Measurements from ENCODE around the gene OVOL2. TPM values are rescaled to one million over a fixed set of nuclear protein-coding genes. Genes with fewer than 3 reads are reported as not detected.

OVOL2 gene
- total and polyA plus RNA-seq, 2 of the 8 experiments (the other 6 are each of a cell fraction or from before 2014, with no cell fraction given): 11.0 to 11.4 TPM

DNA sequence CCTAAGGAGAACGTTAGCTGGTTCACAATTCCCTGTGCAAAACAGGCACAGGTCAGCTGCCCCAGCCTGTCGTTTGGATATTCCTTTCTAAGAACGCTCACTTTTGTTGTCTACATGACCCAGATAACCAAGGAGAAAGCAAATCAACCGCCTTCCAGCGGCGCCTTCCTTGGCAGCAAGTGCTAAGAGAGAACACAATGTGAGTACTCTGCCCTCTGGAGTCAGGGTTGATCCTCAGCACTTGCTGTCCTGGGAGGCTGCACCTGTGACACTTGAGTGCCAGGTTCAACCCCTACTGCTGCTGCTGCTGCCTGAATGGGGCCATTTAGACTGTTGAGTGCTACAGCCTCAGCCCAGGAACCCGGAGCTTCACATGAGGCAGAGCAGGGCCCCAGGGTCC, 36.8 kb downstream of the OVOL2 start:
- Histone ChIP-seq H3K18ac (ENCODE audit: extremely low read depth, low read length) (no peak overlapping the region), H3K79me1 (ENCODE audit: low read depth, low read length) (no peaks in the 10 kb centered on the region), H2BK15ac (ENCODE audit: low read length) (no peak overlapping the region), H3K23me2 (ENCODE audit: low read depth, low read length) (peaks cover 13% of the 10 kb centered on the region; the same call in 1 of the 2 replicates), H4K20me1 (replicated peaks in 1 of 2; ENCODE audit: control insufficient read depth in 1 of 2, insufficient read depth in 2 of 2, low read length in 2 of 2) (peaks cover 0 to 4% of the 10 kb centered on the region in 2 experiments), H3K4me1 (replicated peaks in 1 of 4; ENCODE audit: control insufficient read depth in 3 of 4, insufficient read depth in 4 of 4, low read length in 3 of 4) (no peaks in the 10 kb centered on the region), H2BK5ac (ENCODE audit: low read depth, low read length) (no peak overlapping the region), H2AK5ac (ENCODE audit: low read depth, low read length) (no peak overlapping the region), H2BK20ac (ENCODE audit: low read length) (no peak overlapping the region), H3K27ac (ENCODE audit: low read depth, low read length) (no peak overlapping the region), H3K14ac (ENCODE audit: insufficient read length) (no peak overlapping the region), H2BK12ac (ENCODE audit: low read depth, low read length) (no peak overlapping the region), H2BK120ac (replicated peaks; ENCODE audit: low read depth, low read length) (no peak overlapping the region), H3K9me3 (ENCODE audit: insufficient read depth in 2 of 2, low read depth in 1 of 2, low read length in 1 of 2) (no peaks in the 10 kb centered on the region; a peak in 1 of 4 replicates), H3K4me3 (ENCODE audit: extremely low read depth in 1 of 4, insufficient read depth in 2 of 4, low read depth in 3 of 4, low read length in 4 of 4) (no peak overlapping the region), H4K91ac (replicated peaks; ENCODE audit: insufficient read length, low read length) (no peak overlapping the region), H4K8ac (ENCODE audit: extremely low read depth, insufficient read depth, low read length) (no peak overlapping the region), H3K27me3 (replicated peaks in 1 of 4; ENCODE audit: control insufficient read depth in 3 of 4, extremely low read depth in 1 of 4, insufficient read depth in 3 of 4, low read length in 3 of 4) (no peaks in the 10 kb centered on the region), H3K56ac (replicated peaks; ENCODE audit: insufficient read length, low read depth, low read length) (no peak overlapping the region), H3K4me2 (ENCODE audit: insufficient read depth in 1 of 2, low read depth in 2 of 2, low read length in 2 of 2) (no peak overlapping the region), H3K36me3 (ENCODE audit: control insufficient read depth in 2 of 4, insufficient read depth in 4 of 4, low read length in 3 of 4) (peaks cover 8 to 21% (median 16%) of the 10 kb centered on the region in 4 experiments; a peak in 5 of 8 replicates), H4K5ac (ENCODE audit: insufficient read length, low read depth, low read length) (no peak overlapping the region), H2AFZ (ENCODE audit: low read length) (no peak overlapping the region), H3K79me2 (ENCODE audit: control insufficient read depth in 1 of 2, insufficient read depth in 2 of 2, low read length in 2 of 2) (no peaks in the 10 kb centered on the region), H3K23ac (ENCODE audit: insufficient read length) (no peak overlapping the region), H3K9ac (replicated peaks in 1 of 4; ENCODE audit: extremely low read depth in 1 of 4, low read depth in 3 of 4, low read length in 3 of 4) (no peak overlapping the region), H3K4ac (replicated peaks; ENCODE audit: insufficient read length, low read depth, low read length) (no peak overlapping the region)
- DNase-seq (ENCODE audit: low read depth in 1 of 2, low spot score in 2 of 2) (no peak), FAIRE-seq (no peak)
- TF ChIP-seq JUN (IDR thresholded peaks at IDR 0.05; ENCODE audit: low read depth, low read length): no peak
- no peak for TF ChIP-seq SIX5 (IDR thresholded peaks at IDR 0.05; ENCODE audit: low read depth, low read length)
- no peak for TF ChIP-seq EP300 (IDR thresholded peaks at IDR 0.05; ENCODE audit: borderline replicate concordance in 1 of 2, low read depth in 2 of 2, low read length in 2 of 2)
- no peak for TF ChIP-seq TEAD4 (IDR thresholded peaks at IDR 0.05; ENCODE audit: low read depth, low read length)
- no peak for TF ChIP-seq ASH2L (IDR thresholded peaks at IDR 0.05; ENCODE audit: low read length)
- peak; percentile 5 to 11; a peak in 1 of 4 replicates for TF ChIP-seq RAD21 (IDR thresholded peaks at IDR 0.05 in 1 of 2, conservative IDR thresholded peaks at IDR 0.05 in 1 of 2; ENCODE audit: low read depth in 2 of 2, low read length in 2 of 2)
- no peak for TF ChIP-seq EGR1 (IDR thresholded peaks at IDR 0.05; ENCODE audit: borderline replicate concordance, low read depth, low read length)
- no peak for TF ChIP-seq CHD2 (IDR thresholded peaks at IDR 0.05; ENCODE audit: low read length)
- 83% methylated on average over 7 of the region's 7 CpGs; no CpG with 5 or more reads in 1 of the 2 experiments for WGBS, 2 experiments (ENCODE audit: extremely low coverage in 1 of 2, insufficient coverage in 1 of 2, insufficient read length in 1 of 2, insufficient replicate concordance in 2 of 2, low coverage in 1 of 2, low lambda C conversion rate in 2 of 2, missing lambda C conversion rate in 1 of 2)
- ChIA-PET CTCF (ENCODE audit: partially characterized antibody) (interaction anchor here (0.6 to 4.4 kb wide), 11 partner anchors 12 to 205 kb away, joined by 3 to 48 read pairs (median 4); no protein-coding TSS in a partner anchor), POLR2A (ENCODE audit: partially characterized antibody) (interaction anchor here (0.9 to 1.9 kb wide), 2 partner anchors 16 to 79 kb away, joined by 3 to 5 read pairs; no protein-coding TSS in a partner anchor)
